H1 (cell line): ENCODE data around the gene FBXO2. TPM values are rescaled to one million over a fixed set of nuclear protein-coding genes. Genes with fewer than 3 reads are reported as not detected.

Experiments
- CTCF ChIA-PET: fragments of 300-600 bp; sonication (Branson Sonifier 250); formaldehyde crosslinking; loops from one replicate; lab custom pipeline; 2021; ENCODE audit not compliant: partially characterized antibody; lab: Charles Lee
- POLR2A ChIA-PET: fragments of 300-600 bp; sonication (Branson Sonifier 250); formaldehyde crosslinking; loops from one replicate; lab custom pipeline; 2021; ENCODE audit warnings: inconsistent platforms; ENCODE audit not compliant: partially characterized antibody; lab: Charles Lee
- DNase-seq, 2 experiments: peaks; one replicate each; pipeline versions ENCODE4 v3.0.0 to v3.0.0-alpha.2; 2010 to 2022; ENCODE audit warnings: low spot score in 2 of 2, low read depth in 1 of 2, mixed read lengths in 1 of 2
- FAIRE-seq: peaks from 2 replicates; lab custom pipeline; 2011; peaks lifted over from hg19 to GRCh38; lab: Jason Lieb, UNC
- H2AFZ ChIP-seq: 2 replicates; pipeline ENCODE4 v1.8.1; 2012; ENCODE audit warnings: low read length, inconsistent platforms
- H2AK5ac ChIP-seq: 2 replicates; pipeline ENCODE4 v1.6.1; 2013; ENCODE audit warnings: low read depth, low read length
- H2BK120ac ChIP-seq: replicated peaks from 2 replicates; pipeline ENCODE3; 2013; ENCODE audit warnings: low read depth, low read length, inconsistent platforms
- H2BK12ac ChIP-seq: 2 replicates; pipeline ENCODE4 v1.6.1; 2013; ENCODE audit warnings: low read depth, low read length
- H2BK15ac ChIP-seq: 2 replicates; pipeline ENCODE4 v1.6.1; 2013; ENCODE audit warnings: low read length
- H2BK20ac ChIP-seq: 2 replicates; pipeline ENCODE4 v1.6.1; 2013; ENCODE audit warnings: low read length
- H2BK5ac ChIP-seq: 2 replicates; pipeline ENCODE4 v1.6.1; 2013; ENCODE audit warnings: low read depth, low read length
- H3K14ac ChIP-seq: 2 replicates; pipeline ENCODE4 v1.6.1; 2013; ENCODE audit warnings: inconsistent platforms; ENCODE audit not compliant: insufficient read length
- H3K18ac ChIP-seq: 2 replicates; pipeline ENCODE4 v1.6.1; 2013; ENCODE audit warnings: low read length; ENCODE audit errors: extremely low read depth
- H3K23ac ChIP-seq: 2 replicates; pipeline ENCODE4 v1.6.1; 2013; ENCODE audit warnings: inconsistent platforms; ENCODE audit not compliant: insufficient read length
- H3K23me2 ChIP-seq: 2 replicates; pipeline ENCODE4 v1.6.1; 2013; ENCODE audit warnings: low read depth, low read length
- H3K27ac ChIP-seq: 2 replicates; pipeline ENCODE4 v1.6.1; 2011; ENCODE audit warnings: low read depth, low read length, inconsistent platforms
- H3K27me3 ChIP-seq, 4 experiments: replicated peaks in 1 of 4; 1 replicate in 1 of 4; 2 replicates in 3 of 4; pipeline versions ENCODE4 v1.6.1 to v1.8.1; 2011 to 2013; ENCODE audit warnings: low read length in 3 of 4, mild to moderate bottlenecking in 3 of 4, inconsistent platforms in 2 of 4, mixed read lengths in 2 of 4, moderate library complexity in 1 of 4; ENCODE audit not compliant: control insufficient read depth in 3 of 4, insufficient read depth in 3 of 4; ENCODE audit errors: extremely low read depth in 1 of 4
- H3K36me3 ChIP-seq, 4 experiments: 2 replicates each; pipeline versions ENCODE4 v1.6.1 to v1.8.1; 2011 to 2013; ENCODE audit warnings: mild to moderate bottlenecking in 4 of 4, low read length in 3 of 4, moderate library complexity in 2 of 4, control low read depth in 1 of 4, inconsistent platforms in 1 of 4; ENCODE audit not compliant: insufficient read depth in 4 of 4, control insufficient read depth in 2 of 4
- H3K4ac ChIP-seq: replicated peaks from 2 replicates; pipeline ENCODE3; 2013; ENCODE audit warnings: low read length, low read depth, mixed read lengths, inconsistent platforms; ENCODE audit not compliant: insufficient read length
- H3K4me1 ChIP-seq, 4 experiments: replicated peaks in 1 of 4; 1 replicate in 1 of 4; 2 replicates in 3 of 4; pipeline versions ENCODE4 v1.6.1 to v1.8.1; 2011 to 2013; ENCODE audit warnings: low read length in 3 of 4, inconsistent platforms in 2 of 4, mixed read lengths in 1 of 4; ENCODE audit not compliant: insufficient read depth in 4 of 4, control insufficient read depth in 3 of 4
- H3K4me2 ChIP-seq, 2 experiments: 2 replicates each; pipeline versions ENCODE4 v1.6.1 to v1.8.1; 2011 to 2013; ENCODE audit warnings: low read depth in 2 of 2, low read length in 2 of 2, control low read depth in 1 of 2, inconsistent platforms in 1 of 2, mild to moderate bottlenecking in 1 of 2; ENCODE audit not compliant: insufficient read depth in 1 of 2
- H3K4me3 ChIP-seq, 4 experiments: fragments of 200-600, 300-600 bp in 1 of 4; sonication (generic), shearing (Covaris generic), sonication (Bioruptor Twin) in 1 of 4; 2 replicates each; pipeline versions ENCODE4 v1.5.1 to v1.8.1; 2011 to 2016; ENCODE audit warnings: low read length in 4 of 4, low read depth in 3 of 4, control low read depth in 2 of 4, inconsistent platforms in 2 of 4, mild to moderate bottlenecking in 2 of 4, mixed read lengths in 1 of 4, moderate library complexity in 1 of 4; ENCODE audit not compliant: insufficient read depth in 2 of 4; ENCODE audit errors: extremely low read depth in 1 of 4
- H3K56ac ChIP-seq: replicated peaks from 2 replicates; pipeline ENCODE3; 2013; ENCODE audit warnings: low read depth, mild to moderate bottlenecking, mixed read lengths, low read length, inconsistent platforms; ENCODE audit not compliant: insufficient read length
- H3K79me1 ChIP-seq: 2 replicates; pipeline ENCODE4 v1.6.1; 2013; ENCODE audit warnings: low read depth, low read length, control low read depth
- H3K79me2 ChIP-seq, 2 experiments: 2 replicates each; pipeline versions ENCODE4 v1.6.1 to v1.8.1; 2012 to 2013; ENCODE audit warnings: low read length in 2 of 2, mild to moderate bottlenecking in 2 of 2, inconsistent platforms in 1 of 2; ENCODE audit not compliant: insufficient read depth in 2 of 2, control insufficient read depth in 1 of 2
- H3K9ac ChIP-seq, 4 experiments: replicated peaks in 1 of 4; 1 replicate in 1 of 4; 2 replicates in 3 of 4; pipeline versions ENCODE4 v1.6.1 to v1.8.1; 2011 to 2013; ENCODE audit warnings: low read depth in 3 of 4, low read length in 3 of 4, control low read depth in 2 of 4, mild to moderate bottlenecking in 2 of 4, moderate library complexity in 2 of 4, inconsistent platforms in 1 of 4; ENCODE audit errors: extremely low read depth in 1 of 4
- H3K9me3 ChIP-seq, 2 experiments: 2 replicates each; pipeline versions ENCODE4 v1.6.1 to v1.8.1; 2012 to 2013; ENCODE audit warnings: mild to moderate bottlenecking in 2 of 2, moderate library complexity in 2 of 2, control low read depth in 1 of 2, inconsistent platforms in 1 of 2, low read depth in 1 of 2, low read length in 1 of 2, mixed read lengths in 1 of 2; ENCODE audit not compliant: insufficient read depth in 2 of 2
- H4K20me1 ChIP-seq, 2 experiments: replicated peaks in 1 of 2; 2 replicates each; pipeline versions ENCODE3 to v1.8.1; 2011 to 2013; ENCODE audit warnings: inconsistent platforms in 2 of 2, low read length in 2 of 2, mild to moderate bottlenecking in 1 of 2; ENCODE audit not compliant: insufficient read depth in 2 of 2, control insufficient read depth in 1 of 2
- H4K5ac ChIP-seq: 2 replicates; pipeline ENCODE4 v1.6.1; 2013; ENCODE audit warnings: low read length, low read depth, mixed read lengths, inconsistent platforms; ENCODE audit not compliant: insufficient read length
- H4K8ac ChIP-seq: 2 replicates; pipeline ENCODE4 v1.8.0; 2013; ENCODE audit warnings: mild to moderate bottlenecking, moderate library complexity, low read length, inconsistent platforms; ENCODE audit not compliant: insufficient read depth; ENCODE audit errors: extremely low read depth
- H4K91ac ChIP-seq: replicated peaks from 2 replicates; pipeline ENCODE3; 2013; ENCODE audit warnings: low read length, mixed read lengths, inconsistent platforms; ENCODE audit not compliant: insufficient read length
- CBX5 ChIP-seq: fragments of 300-800, 300-1000 bp; sonication (generic); IDR thresholded peaks from 2 replicates; pipeline ENCODE4 v1.7.1; 2016; ENCODE audit warnings: antibody characterized with exemption, low read length, low read depth
- CEBPB ChIP-seq: IDR thresholded peaks from 2 replicates; pipeline ENCODE4 v1.6.1; 2012; ENCODE audit warnings: low read depth, low read length
- CREB1 ChIP-seq: IDR thresholded peaks from 2 replicates; pipeline ENCODE4 v1.6.1; 2012; ENCODE audit warnings: inconsistent platforms
- CTCF ChIP-seq, 3 experiments: IDR thresholded peaks; 1 replicate in 2 of 3; 2 replicates in 1 of 3; pipeline versions ENCODE4 v1.5.1 to v1.6.1; 2011; ENCODE audit warnings: low read length in 3 of 3, mild to moderate bottlenecking in 3 of 3, inconsistent platforms in 2 of 3, low read depth in 1 of 3, moderate library complexity in 1 of 3; ENCODE audit not compliant: insufficient read depth in 1 of 3; ENCODE audit errors: control extremely low read depth in 1 of 3
- GTF2F1 ChIP-seq: IDR thresholded peaks from 2 replicates; pipeline ENCODE4 v1.6.1; 2012; ENCODE audit warnings: low read depth, low read length, improper control_type of control experiment, borderline replicate concordance
- POLR2AphosphoS5 ChIP-seq: IDR thresholded peaks from 2 replicates; pipeline ENCODE4 v1.6.1; 2011; ENCODE audit warnings: low read depth, low read length
- RBBP5 ChIP-seq: IDR thresholded peaks from 2 replicates; pipeline ENCODE4 v1.7.1; 2012; ENCODE audit warnings: low read depth, mild to moderate bottlenecking, inconsistent platforms, low read length, moderate library complexity, borderline replicate concordance
- SIN3A ChIP-seq, 2 experiments: IDR thresholded peaks in 1 of 2; conservative IDR thresholded peaks in 1 of 2; 2 replicates each; pipeline ENCODE4 v1.6.1; 2011 to 2012; ENCODE audit warnings: low read length in 2 of 2, improper control_type of control experiment in 1 of 2, low read depth in 1 of 2, mild to moderate bottlenecking in 1 of 2
- SRF ChIP-seq: IDR thresholded peaks from 2 replicates; pipeline ENCODE4 v1.6.1; 2011; ENCODE audit warnings: mild to moderate bottlenecking, low read depth, low read length, moderate library complexity
- WGBS, 2 experiments: shearing (Covaris generic) in 1 of 2; methylation state at CpG; one replicate each; pipeline versions ENCODE4 v1.1.6 to v1.1.7; 2013 to 2015; ENCODE audit warnings: low lambda C conversion rate in 2 of 2, mixed read lengths in 2 of 2, inconsistent platforms in 1 of 2, low coverage in 1 of 2, missing lambda C conversion rate in 1 of 2; ENCODE audit not compliant: insufficient replicate concordance in 2 of 2, insufficient coverage in 1 of 2, insufficient read length in 1 of 2; ENCODE audit errors: extremely low coverage in 1 of 2, missing lambda C conversion rate in 1 of 2; 5-methylcytosine and 5-hydroxymethylcytosine counted together
- polyA plus RNA-seq, 7 experiments: library from polyadenylated mRNA; depleted of rRNA in 3 of 7; stranded (reverse) in 5 of 7; unstranded in 2 of 7; fragments of >200 nt in 5 of 7; fragments of 200-250 nt in 2 of 7; gene quantifications; 1 replicate in 5 of 7; 2 replicates in 1 of 7; 4 replicates in 1 of 7; pipeline versions ENCODE4 v1.2.1 to v1.2.3, GENCODE V29; 2011 to 2013; ENCODE audit warnings: missing spikeins in 2 of 7, mixed read lengths in 2 of 7
- total RNA-seq: library from RNA; stranded (reverse); fragmentation: NEBNext Ultra II Directional; extraction: Animal tissue kit (Norgen Biotek cat#: 25700); gene quantifications from 2 replicates; pipeline ENCODE4 v1.2.1, GENCODE V29; 2021

Gene FBXO2
- total and polyA plus RNA-seq, 2 of the 8 experiments (the other 6 are each of a cell fraction or from before 2014, with no cell fraction given) = 51.3 to 57.9 TPM

DNA sequence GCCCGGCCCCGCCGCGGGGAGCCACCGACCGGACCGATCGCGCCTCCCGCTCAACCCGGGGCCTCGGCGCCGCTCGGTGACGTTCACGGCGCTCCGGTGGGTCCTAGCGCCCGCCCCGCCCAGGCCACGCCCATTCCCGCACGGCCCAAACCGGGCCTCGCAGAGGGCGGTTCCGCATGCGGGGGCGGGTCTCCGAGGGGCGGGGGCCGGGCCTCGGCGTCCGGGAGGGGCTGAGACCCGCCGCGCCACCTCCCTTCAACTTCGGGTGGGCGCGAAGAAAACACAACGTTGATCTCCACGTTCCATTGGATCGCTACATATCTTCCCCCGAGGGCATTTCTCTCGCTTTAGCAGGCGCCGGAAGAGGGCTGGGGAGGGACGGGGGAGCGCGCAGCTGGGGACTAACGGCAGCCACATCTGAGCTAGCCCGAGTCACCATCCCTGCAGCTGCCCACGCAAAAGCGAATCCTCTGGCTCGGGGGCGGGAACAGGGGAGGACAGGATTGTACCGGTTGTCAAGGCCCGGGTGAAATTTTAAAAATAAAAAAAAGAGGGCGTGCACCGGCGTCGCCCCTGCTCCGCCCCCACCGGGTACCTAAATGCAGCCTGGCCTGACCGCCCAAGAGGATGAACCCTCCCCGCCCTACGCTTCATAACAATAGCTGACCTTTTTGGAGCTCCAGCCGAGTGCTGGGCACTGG, 27.0 kb upstream of the FBXO2 start, which contains the start of gene MAD2L2:
Gene MAD2L2, minus strand, starts transcription at position 78 of the 701 bp plus-strand sequence. CDS start 547 bp downstream, outside the sequence.
- peak within 1 kb of the TSS; percentile 95 for H3K18ac ChIP-seq
- peak within 1 kb of the TSS; percentile 63 for H4K5ac ChIP-seq
- H4K8ac ChIP-seq = peak within 1 kb of the TSS; percentile 92
- peaks cover 15% of the 10 kb centered on the region for H3K79me1 ChIP-seq
- peaks cover 8% of the 10 kb centered on the region for H3K23me2 ChIP-seq
- peak within 1 kb of the TSS; percentile 78 to 87 (median 84) for H3K4me3 ChIP-seq
- CTCF ChIA-PET = interaction anchor here (0.7 to 21.6 kb wide), 14 partner anchors 9 to 325 kb away, joined by 3 to 266 read pairs (median 6); partner anchors contain the start of gene FBXO6
- peak within 1 kb of the TSS; percentile 97 for H2BK5ac ChIP-seq
- H2BK20ac ChIP-seq = peak within 1 kb of the TSS; percentile 74
- H3K27me3 ChIP-seq = no peaks in the 10 kb centered on the region
- peaks cover 4 to 44% of the 10 kb centered on the region in 2 experiments for H3K79me2 ChIP-seq
- H2BK15ac ChIP-seq = peak within 1 kb of the TSS; percentile 75; the same call in 1 of the 2 replicates
- peak within 1 kb of the TSS; percentile 55 for H3K14ac ChIP-seq
- peak within 1 kb of the TSS; percentile 91 for H2BK120ac ChIP-seq
- H3K9me3 ChIP-seq = no peaks in the 10 kb centered on the region
- peak within 1 kb of the TSS; percentile 96 for H2BK12ac ChIP-seq
- peak within 1 kb of the TSS; percentile 88 to 96 for H3K4me2 ChIP-seq
- POLR2A ChIA-PET = interaction anchor here (0.7 to 32.0 kb wide), 15 partner anchors 5 to 354 kb away, joined by 3 to 1025 read pairs (median 10); partner anchors contain the start of genes AGTRAP, DRAXIN, FBXO2 and FBXO44
- FAIRE-seq (no peak), DNase-seq (peak in 1 of 2 experiments; percentile 94)
- H3K4me1 ChIP-seq = peaks cover 13 to 38% (median 26%) of the 10 kb centered on the region in 4 experiments
- peak within 1 kb of the TSS; percentile 95 for H4K91ac ChIP-seq
- H3K9ac ChIP-seq = peak within 1 kb of the TSS; percentile 46 to 87 (median 81)
- H3K4ac ChIP-seq = peak within 1 kb of the TSS; percentile 80
- H2AK5ac ChIP-seq = peak within 1 kb of the TSS; percentile 45
- WGBS, 2 experiments = 1% methylated on average over 17 of the region's 71 CpGs; no CpG with 5 or more reads in 1 of the 2 experiments
- H4K20me1 ChIP-seq = peaks cover 5 to 20% of the 10 kb centered on the region in 2 experiments
- peak within 1 kb of the TSS; percentile 96 for H3K56ac ChIP-seq
- H3K23ac ChIP-seq = no peak within 1 kb of the TSS
- peaks cover 13 to 35% (median 17%) of the 10 kb centered on the region in 4 experiments for H3K36me3 ChIP-seq
- no peak within 1 kb of the TSS for H2AFZ ChIP-seq
- H3K27ac ChIP-seq = peak within 1 kb of the TSS; percentile 93
- TF ChIP-seq POLR2AphosphoS5 (no peak), CBX5 (no peak), CEBPB (no peak), CREB1 (peak; percentile 96), SIN3A (conservative IDR thresholded peaks at IDR 0.05 in 1 of 2, IDR thresholded peaks at IDR 0.05 in 1 of 2; ENCODE audit: low read depth in 1 of 2, low read length in 2 of 2) (no peak), SRF (no peak; the same call in 1 of the 2 replicates), CTCF (IDR thresholded peaks at IDR 0.05; ENCODE audit: control extremely low read depth in 1 of 3, insufficient read depth in 1 of 3, low read depth in 1 of 3, low read length in 3 of 3) (no peak), GTF2F1 (no peak), RBBP5 (no peak)
